ENCODE measurements around the gene PGAP6. TPM values are rescaled to one million over a fixed set of nuclear protein-coding genes. Genes with fewer than 3 reads are reported as not detected.
"Not testable (repeated sequence)": the region's sequence is repeated elsewhere in the genome, so short reads cannot be mapped to it uniquely, and the experiment has no call there.

PGAP6 gene
- total RNA-seq, 2 experiments from 2014 or later, result 46.6 to 50.4 TPM

GRCh38 chr16:396605-397004 lies 14.8 kb upstream of the PGAP6 start:
- Mint-ChIP-seq H3K9me3 (ENCODE audit: low read depth) (no peaks in the 10 kb centered on the region), H3K4me3 (peak overlapping the region; percentile 71), H3K4me1 (peaks cover 27% of the 10 kb centered on the region), H3K36me3 (peaks cover 4% of the 10 kb centered on the region), H3K27ac (no peak overlapping the region), H3K27me3 (peaks cover 17% of the 10 kb centered on the region)
- CTCF ChIA-PET, result no interaction called here
- DNase-seq (no peak), ATAC-seq (no peak)

- peaks cover 4% of the 10 kb centered on the region for H3K36me3 Mint-ChIP-seq
- H3K27ac Mint-ChIP-seq, result no peak overlapping the region
- peaks cover 27% of the 10 kb centered on the region for H3K4me1 Mint-ChIP-seq
- H3K9me3 Mint-ChIP-seq (ENCODE audit: low read depth), result no peaks in the 10 kb centered on the region
- H3K4me3 Mint-ChIP-seq, result peak overlapping the region; percentile 16
- ATAC-seq (no peak), DNase-seq (no peak)
- peaks cover 17% of the 10 kb centered on the region for H3K27me3 Mint-ChIP-seq
- CTCF ChIA-PET, result no interaction called here
Observed at GRCh38 chr16:396199-396598, 14.4 kb upstream of the PGAP6 start.

- no peak overlapping the region for H3K4me3 Mint-ChIP-seq
- DNase-seq (no peak), ATAC-seq (no peak)
- peaks cover 6% of the 10 kb centered on the region for H3K36me3 Mint-ChIP-seq
- CTCF ChIA-PET, result interaction anchor here (0.7 to 2.2 kb wide), 5 partner anchors 9 to 1327 kb away, joined by 3 to 10 read pairs (median 4); partner anchors contain the start of genes DECR2 and RAB11FIP3
- peaks cover 10% of the 10 kb centered on the region for H3K27me3 Mint-ChIP-seq
- H3K9me3 Mint-ChIP-seq (ENCODE audit: low read depth), result peaks cover 2% of the 10 kb centered on the region
- no peak overlapping the region for H3K27ac Mint-ChIP-seq
- peaks cover 23% of the 10 kb centered on the region for H3K4me1 Mint-ChIP-seq
Observed at GRCh38 chr16:392450-393030, 10.8 kb upstream of the PGAP6 start.

- Mint-ChIP-seq H3K27ac (peak overlapping the region; percentile 68), H3K4me1 (peaks cover 23% of the 10 kb centered on the region), H3K4me3 (no peak overlapping the region), H3K36me3 (peaks cover 6% of the 10 kb centered on the region), H3K9me3 (ENCODE audit: low read depth) (peaks cover 2% of the 10 kb centered on the region), H3K27me3 (peaks cover 10% of the 10 kb centered on the region)
- ATAC-seq, result peak; percentile 95
- DNase-seq, result peak; percentile 89
- CTCF ChIA-PET, result interaction anchor here (0.7 to 2.2 kb wide), 4 partner anchors 10 to 1328 kb away, joined by 3 to 10 read pairs (median 4); partner anchors contain the start of genes DECR2 and RAB11FIP3
Observed at GRCh38 chr16:391885-392335, 10.1 kb upstream of the PGAP6 start.

- CTCF ChIA-PET, result no interaction called here
- ATAC-seq, result no peak
- H3K36me3 Mint-ChIP-seq, result peaks cover 6% of the 10 kb centered on the region
- H3K27ac Mint-ChIP-seq, result no peak overlapping the region
- DNase-seq, result no peak
- no peaks in the 10 kb centered on the region for H3K27me3 Mint-ChIP-seq
- peaks cover 2% of the 10 kb centered on the region for H3K9me3 Mint-ChIP-seq (ENCODE audit: low read depth)
- peaks cover 18% of the 10 kb centered on the region for H3K4me1 Mint-ChIP-seq
- H3K4me3 Mint-ChIP-seq, result no peak overlapping the region
Observed at GRCh38 chr16:389352-389751, 7.6 kb upstream of the PGAP6 start.

GRCh38 chr16:387761-388666 lies 6.2 kb upstream of the PGAP6 start:
- H3K4me3 Mint-ChIP-seq; ATAC-seq; CTCF ChIA-PET; H3K27ac Mint-ChIP-seq; H3K27me3 Mint-ChIP-seq; DNase-seq; H3K36me3 Mint-ChIP-seq; H3K9me3 Mint-ChIP-seq (ENCODE audit: low read depth): not testable (repeated sequence)
- peaks cover 25% of the 10 kb centered on the region for H3K4me1 Mint-ChIP-seq

- Mint-ChIP-seq H3K9me3 (ENCODE audit: low read depth) (peaks cover 2% of the 10 kb centered on the region), H3K36me3 (peaks cover 2% of the 10 kb centered on the region), H3K4me1 (peaks cover 19% of the 10 kb centered on the region), H3K27ac (no peak overlapping the region), H3K4me3 (no peak overlapping the region), H3K27me3 (peaks cover 5% of the 10 kb centered on the region)
- no peak for DNase-seq
- no peak for ATAC-seq
- CTCF ChIA-PET, result interaction anchor here (0.7 to 1.3 kb wide), 3 partner anchors 8 to 22 kb away, joined by 3 to 4 read pairs (median 3); no protein-coding TSS in a partner anchor
Observed at GRCh38 chr16:386641-387156, 4.9 kb upstream of the PGAP6 start.

GRCh38 chr16:383326-384051 lies 1.7 kb upstream of the PGAP6 start:
- CTCF ChIA-PET, result interaction anchor here (1.3 kb wide), 1 partner anchor 18 kb away, joined by 3 read pairs; the partner anchor contains the start of gene DECR2
- peak; percentile 31 for ATAC-seq
- peak; percentile 74 for DNase-seq
- peak overlapping the region; percentile 38 for H3K27ac Mint-ChIP-seq
- H3K27me3 Mint-ChIP-seq, result peaks cover 5% of the 10 kb centered on the region
- peaks cover 20% of the 10 kb centered on the region for H3K4me1 Mint-ChIP-seq
- no peaks in the 10 kb centered on the region for H3K36me3 Mint-ChIP-seq
- H3K4me3 Mint-ChIP-seq, result peak overlapping the region; percentile 61
- H3K9me3 Mint-ChIP-seq (ENCODE audit: low read depth), result no peaks in the 10 kb centered on the region

GRCh38 chr16:381012-381788 lies 578 bp downstream of the PGAP6 start:
- H3K9me3 Mint-ChIP-seq (ENCODE audit: low read depth), result no peaks in the 10 kb centered on the region
- no peak overlapping the region for H3K27ac Mint-ChIP-seq
- H3K36me3 Mint-ChIP-seq, result peaks cover under 1% of the 10 kb centered on the region
- CTCF ChIA-PET, result interaction anchor here (1.3 kb wide), 2 partner anchors 11 to 29 kb away, joined by 4 to 5 read pairs; partner anchors contain the start of genes AXIN1 and MRPL28
- H3K4me3 Mint-ChIP-seq, result peak overlapping the region; percentile 64
- H3K4me1 Mint-ChIP-seq, result peaks cover 20% of the 10 kb centered on the region
- peak; percentile 44 for DNase-seq
- ATAC-seq, result peak; percentile 51
- H3K27me3 Mint-ChIP-seq, result peaks cover 5% of the 10 kb centered on the region

GRCh38 chr16:380762-381011 lies 1.1 kb downstream of the PGAP6 start:
- ATAC-seq (no peak), DNase-seq (no peak)
- Mint-ChIP-seq H3K27me3 (peaks cover 5% of the 10 kb centered on the region), H3K9me3 (ENCODE audit: low read depth) (no peaks in the 10 kb centered on the region), H3K36me3 (peaks cover 1% of the 10 kb centered on the region), H3K4me1 (peaks cover 20% of the 10 kb centered on the region), H3K4me3 (peak overlapping the region; percentile 64), H3K27ac (no peak overlapping the region)
- CTCF ChIA-PET, result interaction anchor here (1.3 kb wide), 2 partner anchors 10 to 28 kb away, joined by 4 to 5 read pairs; partner anchors contain the start of genes AXIN1 and MRPL28

GRCh38 chr16:379961-380761 lies 1.6 kb downstream of the PGAP6 start:
- H3K36me3 Mint-ChIP-seq, result peaks cover 1% of the 10 kb centered on the region
- no peaks in the 10 kb centered on the region for H3K9me3 Mint-ChIP-seq (ENCODE audit: low read depth)
- peak overlapping the region; percentile 58 for H3K4me3 Mint-ChIP-seq
- peaks cover 5% of the 10 kb centered on the region for H3K27me3 Mint-ChIP-seq
- H3K27ac Mint-ChIP-seq, result peak overlapping the region; percentile 69
- peaks cover 20% of the 10 kb centered on the region for H3K4me1 Mint-ChIP-seq
- ATAC-seq (no peak), DNase-seq (peak; percentile 47)
- CTCF ChIA-PET, result interaction anchor here (1.3 kb wide), 2 partner anchors 10 to 28 kb away, joined by 4 to 5 read pairs; partner anchors contain the start of genes AXIN1 and MRPL28
